Activated CD4-positive, alpha-beta T cell treated with anti-CD3 and anti-CD28 coated beads for 36 hours (primary cell): ENCODE results near the gene ELANE. TPM values are rescaled to one million over a fixed set of nuclear protein-coding genes. Genes with fewer than 3 reads are reported as not detected.

Source experiments
- ATAC-seq: fragments of 200-7000 bp; cut with Tn5 transposase; one replicate; pipeline ENCODE4 v1.10.0; 2021; ENCODE audit warnings: mild to moderate bottlenecking, moderate library complexity
- CTCF ChIA-PET: fragments of 350-600 bp; sonication (Branson Sonifier 250); formaldehyde crosslinking; loops from one replicate; lab custom pipeline; 2021; ENCODE audit warnings: antibody characterized with exemption; lab: Charles Lee
- POLR2A ChIA-PET: fragments of 350-600 bp; sonication (Branson Sonifier 250); formaldehyde crosslinking; loops from one replicate; lab custom pipeline; 2021; ENCODE audit warnings: antibody characterized with exemption, inconsistent platforms; lab: Charles Lee
- DNase-seq: peaks from one replicate; pipeline ENCODE4 v3.0.0-alpha.2; 2020
- H3K27ac Mint-ChIP-seq: one replicate; pipeline ENCODE4 v1.8.0; 2021; ENCODE audit warnings: mixed read lengths
- H3K27me3 Mint-ChIP-seq: one replicate; pipeline ENCODE4 v1.8.0; 2021; ENCODE audit warnings: mixed read lengths
- H3K36me3 Mint-ChIP-seq: one replicate; pipeline ENCODE4 v1.8.0; 2021; ENCODE audit warnings: low read depth, mixed read lengths
- H3K4me1 Mint-ChIP-seq: one replicate; pipeline ENCODE4 v1.8.0; 2021; ENCODE audit warnings: mixed read lengths
- H3K4me3 Mint-ChIP-seq: one replicate; pipeline ENCODE4 v1.8.0; 2021; ENCODE audit warnings: mild to moderate bottlenecking, moderate library complexity, mixed read lengths
- H3K9me3 Mint-ChIP-seq: one replicate; pipeline ENCODE4 v1.8.0; 2021; ENCODE audit warnings: low read depth, mixed read lengths
- intact Hi-C, 2 experiments: fragments of 100-400 bp; cut with DNase I in 1 of 2; cut with micrococcal nuclease in 1 of 2; formaldehyde crosslinking; loops; one replicate each; pipeline versions ENCODE4 v1.14.2 to v1.15.1; 2022 to 2024; cut with DNase I, micrococcal nuclease
- total RNA-seq, 2 experiments: library from RNA; stranded (reverse); gene quantifications; one replicate each; pipeline ENCODE4 v1.2.3, GENCODE V29; 2021

ELANE gene
- total RNA-seq, 2 experiments from 2014 or later, result not detected

GRCh38 chr19:868458-869244 is 16.5 kb downstream of the ELANE start:
- intact Hi-C loops, result no loop called here
- H3K4me1 Mint-ChIP-seq, result peaks cover 15% of the 10 kb centered on the region
- CTCF ChIA-PET, result no interaction called here
- H3K27me3 Mint-ChIP-seq, result no peaks in the 10 kb centered on the region
- no peak for DNase-seq
- POLR2A ChIA-PET, result no interaction called here
- no peak overlapping the region for H3K27ac Mint-ChIP-seq
- peaks cover 9% of the 10 kb centered on the region for H3K36me3 Mint-ChIP-seq
- ATAC-seq, result no peak
- no peak overlapping the region for H3K4me3 Mint-ChIP-seq
- no peaks in the 10 kb centered on the region for H3K9me3 Mint-ChIP-seq

- H3K27ac Mint-ChIP-seq, result no peak overlapping the region
- CTCF ChIA-PET, result no interaction called here
Measured at GRCh38 chr19:869245-870177, 17.4 kb downstream of the ELANE start.

GRCh38 chr19:870314-870713 is 18.2 kb downstream of the ELANE start:
- ATAC-seq, result no peak
- Mint-ChIP-seq H3K27ac (no peak overlapping the region), H3K4me1 (peaks cover 12% of the 10 kb centered on the region), H3K9me3 (no peaks in the 10 kb centered on the region), H3K36me3 (peaks cover 9% of the 10 kb centered on the region), H3K27me3 (no peaks in the 10 kb centered on the region), H3K4me3 (no peak overlapping the region)
- ChIA-PET POLR2A (no interaction called here), CTCF (no interaction called here)
- intact Hi-C loops, result no loop called here
- DNase-seq, result no peak

More at GRCh38 chr19:869245-870177, 17.4 kb downstream of the ELANE start:
- H3K9me3 Mint-ChIP-seq, result no peaks in the 10 kb centered on the region
- DNase-seq, result no peak
- intact Hi-C loops, result no loop called here
- H3K4me1 Mint-ChIP-seq, result peaks cover 12% of the 10 kb centered on the region
- no peak overlapping the region for H3K4me3 Mint-ChIP-seq
- no peak for ATAC-seq
- POLR2A ChIA-PET, result no interaction called here
- H3K27me3 Mint-ChIP-seq, result no peaks in the 10 kb centered on the region
- peaks cover 9% of the 10 kb centered on the region for H3K36me3 Mint-ChIP-seq

- CTCF ChIA-PET, result no interaction called here
- Mint-ChIP-seq H3K4me3 (no peak overlapping the region), H3K4me1 (peaks cover 12% of the 10 kb centered on the region), H3K27me3 (no peaks in the 10 kb centered on the region), H3K27ac (no peak overlapping the region), H3K9me3 (no peaks in the 10 kb centered on the region), H3K36me3 (peaks cover 9% of the 10 kb centered on the region)
- intact Hi-C loops, result no loop called here
- DNase-seq (no peak), ATAC-seq (no peak)
- POLR2A ChIA-PET, result no interaction called here
Measured at GRCh38 chr19:870963-871401, 18.9 kb downstream of the ELANE start.

- Mint-ChIP-seq H3K4me3 (no peak overlapping the region), H3K27ac (no peak overlapping the region), H3K27me3 (no peaks in the 10 kb centered on the region), H3K9me3 (no peaks in the 10 kb centered on the region), H3K4me1 (peaks cover 12% of the 10 kb centered on the region), H3K36me3 (peaks cover 9% of the 10 kb centered on the region)
- no peak for DNase-seq
- no peak for ATAC-seq
- ChIA-PET POLR2A (interaction anchor here (0.6 to 1.3 kb wide), 2 partner anchors 8 to 80 kb away, joined by 3 to 4 read pairs; no protein-coding TSS in a partner anchor), CTCF (no interaction called here)
- intact Hi-C loops, result no loop called here
Measured at GRCh38 chr19:871446-872265, 19.6 kb downstream of the ELANE start.

- Mint-ChIP-seq H3K9me3 (no peaks in the 10 kb centered on the region), H3K4me3 (no peak overlapping the region), H3K36me3 (peaks cover 9% of the 10 kb centered on the region), H3K27me3 (no peaks in the 10 kb centered on the region), H3K27ac (no peak overlapping the region), H3K4me1 (peaks cover 12% of the 10 kb centered on the region)
- DNase-seq (peak; percentile 88), ATAC-seq (peak; percentile 90)
- intact Hi-C loops, result no loop called here
- ChIA-PET CTCF (interaction anchor here (0.8 kb wide), 1 partner anchor 128 kb away, joined by 3 read pairs; no protein-coding TSS in a partner anchor), POLR2A (interaction anchor here (1.3 kb wide), 1 partner anchor 9 kb away, joined by 3 read pairs; no protein-coding TSS in a partner anchor)
Measured at GRCh38 chr19:872266-872951, 20.3 kb downstream of the ELANE start.

- H3K4me3 Mint-ChIP-seq, result no peak overlapping the region
- peaks cover 12% of the 10 kb centered on the region for H3K4me1 Mint-ChIP-seq
- ChIA-PET CTCF (interaction anchor here (0.8 kb wide), 1 partner anchor 128 kb away, joined by 3 read pairs; no protein-coding TSS in a partner anchor), POLR2A (interaction anchor here (1.3 kb wide), 1 partner anchor 10 kb away, joined by 3 read pairs; no protein-coding TSS in a partner anchor)
- H3K27ac Mint-ChIP-seq, result no peak overlapping the region
- intact Hi-C loops, result loop anchor here in 1 of 2 experiments (1.0 kb wide), 3 partner anchors 11 to 193 kb away; partner anchors contain the start of genes MED16 and RNU6-9
- H3K36me3 Mint-ChIP-seq, result peaks cover 9% of the 10 kb centered on the region
- peak; percentile 85 for DNase-seq
- H3K27me3 Mint-ChIP-seq, result no peaks in the 10 kb centered on the region
- peak; percentile 89 for ATAC-seq
- no peaks in the 10 kb centered on the region for H3K9me3 Mint-ChIP-seq
Measured at GRCh38 chr19:873084-873483, 21.0 kb downstream of the ELANE start.

- H3K4me1 Mint-ChIP-seq, result peaks cover 12% of the 10 kb centered on the region
- peaks cover 8% of the 10 kb centered on the region for H3K36me3 Mint-ChIP-seq
- no peak overlapping the region for H3K4me3 Mint-ChIP-seq
- no peak for DNase-seq
- H3K27me3 Mint-ChIP-seq, result no peaks in the 10 kb centered on the region
- intact Hi-C loops, result loop anchor here in 1 of 2 experiments (1.0 kb wide), 3 partner anchors 11 to 193 kb away; partner anchors contain the start of genes MED16 and RNU6-9
- POLR2A ChIA-PET, result no interaction called here
- ATAC-seq, result no peak
- no peak overlapping the region for H3K27ac Mint-ChIP-seq
- CTCF ChIA-PET, result no interaction called here
- no peaks in the 10 kb centered on the region for H3K9me3 Mint-ChIP-seq
Measured at GRCh38 chr19:873561-874041, 21.5 kb downstream of the ELANE start.

- H3K4me1 Mint-ChIP-seq, result peaks cover 12% of the 10 kb centered on the region
Measured at GRCh38 chr19:875265-875879, 23.3 kb downstream of the ELANE start.

GRCh38 chr19:876089-876488 is 24.0 kb downstream of the ELANE start:
- Mint-ChIP-seq H3K9me3 (no peaks in the 10 kb centered on the region), H3K4me3 (no peak overlapping the region), H3K36me3 (peaks cover 5% of the 10 kb centered on the region), H3K27ac (no peak overlapping the region), H3K4me1 (peaks cover 12% of the 10 kb centered on the region), H3K27me3 (no peaks in the 10 kb centered on the region)
- intact Hi-C loops, result no loop called here
- DNase-seq (no peak), ATAC-seq (no peak)
- ChIA-PET CTCF (interaction anchor here (0.7 kb wide), 1 partner anchor 154 kb away, joined by 3 read pairs; no protein-coding TSS in a partner anchor), POLR2A (interaction anchor here (0.6 kb wide), 1 partner anchor 12 kb away, joined by 7 read pairs; no protein-coding TSS in a partner anchor)

More at GRCh38 chr19:875265-875879, 23.3 kb downstream of the ELANE start:
- Mint-ChIP-seq H3K36me3 (peaks cover 3% of the 10 kb centered on the region), H3K27ac (no peak overlapping the region), H3K9me3 (no peaks in the 10 kb centered on the region), H3K27me3 (no peaks in the 10 kb centered on the region), H3K4me3 (no peak overlapping the region)
- ATAC-seq (no peak), DNase-seq (no peak)
- ChIA-PET CTCF (no interaction called here), POLR2A (interaction anchor here (0.6 kb wide), 1 partner anchor 11 kb away, joined by 7 read pairs; no protein-coding TSS in a partner anchor)
- intact Hi-C loops, result no loop called here
